ENCODE measurements around the gene AQP11. TPM values are rescaled to one million over a fixed set of nuclear protein-coding genes. Genes with fewer than 3 reads are reported as not detected.
A peak's percentile ranks its signal among the peaks of the same experiment; 100 is the strongest.
"Not testable (repeated sequence)": the region's sequence is repeated elsewhere in the genome, so short reads cannot be mapped to it uniquely, and the experiment has no call there.

AQP11 gene
- total RNA-seq = 0.58 and 1.0 TPM in 2 replicates

- no peak for TF ChIP-seq CTCF (conservative IDR thresholded peaks at IDR 0.05; ENCODE audit: low read depth, low read length)
- DNase-seq (ENCODE audit: low read depth) = no peak
These were observed at the start of gene AQP11 for GRCh38 chr11:77589521-77590193. Gene AQP11 (plus strand): TSS chr11:77589953. CDS start chr11:77589993, 40 bp downstream.

GRCh38 chr11:77542296-77542695 lies 47.5 kb upstream of the AQP11 start:
- no peak for TF ChIP-seq CTCF (conservative IDR thresholded peaks at IDR 0.05; ENCODE audit: low read depth, low read length)
- no peak for DNase-seq (ENCODE audit: low read depth)
- H3K4me3 ChIP-seq (ENCODE audit: low read depth, low read length) = no peak overlapping the region

More at GRCh38 chr11:77589521-77590193, at the start of gene AQP11:
- peak within 1 kb of the TSS; percentile 66 for H3K4me3 ChIP-seq (ENCODE audit: low read depth, low read length)

- TF ChIP-seq CTCF (conservative IDR thresholded peaks at IDR 0.05; ENCODE audit: low read depth, low read length) = no peak
- no peak overlapping the region for H3K4me3 ChIP-seq (ENCODE audit: low read depth, low read length)
- no peak for DNase-seq (ENCODE audit: low read depth)
These were observed 42.5 kb upstream of the AQP11 start for GRCh38 chr11:77547047-77547836.

- peak; percentile 73 for TF ChIP-seq CTCF (conservative IDR thresholded peaks at IDR 0.05; ENCODE audit: low read depth, low read length)
- H3K4me3 ChIP-seq (ENCODE audit: low read depth, low read length) = no peak overlapping the region
- peak; percentile 22 for DNase-seq (ENCODE audit: low read depth)
These were observed 41.7 kb upstream of the AQP11 start for GRCh38 chr11:77547863-77548551.

- H3K4me3 ChIP-seq (ENCODE audit: low read depth, low read length) = no peak overlapping the region
- no peak for TF ChIP-seq CTCF (conservative IDR thresholded peaks at IDR 0.05; ENCODE audit: low read depth, low read length)
- no peak for DNase-seq (ENCODE audit: low read depth)
These were observed 41.0 kb upstream of the AQP11 start for GRCh38 chr11:77548552-77549445.

- not testable (repeated sequence) for DNase-seq (ENCODE audit: low read depth); H3K4me3 ChIP-seq (ENCODE audit: low read depth, low read length)
These were observed 38.3 kb upstream of the AQP11 start for GRCh38 chr11:77551426-77551825.

Data from epithelial cell of proximal tubule (primary cell).